Breast epithelium (tissue), 3 donors: ENCODE data around the gene VIL1.

Experiments used
- POLR2A ChIP-seq: fragments of 450-650 bp; IDR thresholded peaks from one replicate; pipeline ENCODE4 v1.6.1; 2016; ENCODE audit warnings: antibody characterized with exemption, mild to moderate bottlenecking, moderate library complexity
- POLR2AphosphoS5 ChIP-seq, 3 donors: sonication (generic); formaldehyde crosslinking; IDR thresholded peaks; one replicate each; pipeline ENCODE4 v1.6.1; 2017; ENCODE audit warnings: antibody characterized with exemption in 3 of 3
- TF ChIP-seq, protein P1 (sequence below), 3 donors: fragments of 450-650 bp; IDR thresholded peaks; one replicate each; pipeline ENCODE4 v1.5.1; 2016 to 2017; ENCODE audit warnings: antibody characterized with exemption in 3 of 3, mild to moderate bottlenecking in 3 of 3, moderate library complexity in 3 of 3

- TF ChIP-seq, protein P1, sequence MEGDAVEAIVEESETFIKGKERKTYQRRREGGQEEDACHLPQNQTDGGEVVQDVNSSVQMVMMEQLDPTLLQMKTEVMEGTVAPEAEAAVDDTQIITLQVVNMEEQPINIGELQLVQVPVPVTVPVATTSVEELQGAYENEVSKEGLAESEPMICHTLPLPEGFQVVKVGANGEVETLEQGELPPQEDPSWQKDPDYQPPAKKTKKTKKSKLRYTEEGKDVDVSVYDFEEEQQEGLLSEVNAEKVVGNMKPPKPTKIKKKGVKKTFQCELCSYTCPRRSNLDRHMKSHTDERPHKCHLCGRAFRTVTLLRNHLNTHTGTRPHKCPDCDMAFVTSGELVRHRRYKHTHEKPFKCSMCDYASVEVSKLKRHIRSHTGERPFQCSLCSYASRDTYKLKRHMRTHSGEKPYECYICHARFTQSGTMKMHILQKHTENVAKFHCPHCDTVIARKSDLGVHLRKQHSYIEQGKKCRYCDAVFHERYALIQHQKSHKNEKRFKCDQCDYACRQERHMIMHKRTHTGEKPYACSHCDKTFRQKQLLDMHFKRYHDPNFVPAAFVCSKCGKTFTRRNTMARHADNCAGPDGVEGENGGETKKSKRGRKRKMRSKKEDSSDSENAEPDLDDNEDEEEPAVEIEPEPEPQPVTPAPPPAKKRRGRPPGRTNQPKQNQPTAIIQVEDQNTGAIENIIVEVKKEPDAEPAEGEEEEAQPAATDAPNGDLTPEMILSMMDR (IDR thresholded peaks at IDR 0.05) = no peak
- TF ChIP-seq POLR2A = no peak
- TF ChIP-seq POLR2AphosphoS5 (IDR thresholded peaks at IDR 0.05) = no peak
Observed at GRCh38 chr2:218395090-218395444, 23.9 kb upstream of the VIL1 start.
